Spleen (tissue), 7 donors: Measurements from ENCODE around the gene KIF5B.

ENCODE experiments used
- POLR2A ChIP-seq, 3 donors: fragments of 450-650 bp; IDR thresholded peaks; one replicate each; pipeline ENCODE4 v1.5.1; 2017; ENCODE audit warnings: antibody characterized with exemption in 3 of 3, mild to moderate bottlenecking in 1 of 3
- TF ChIP-seq, protein P1 (sequence below), 11 experiments: fragments of 200-600 bp in 7 of 11; fragments of 450-650 bp in 4 of 11; sonication (generic) in 4 of 11; IDR thresholded peaks in 8 of 11; conservative IDR thresholded peaks in 3 of 11; 1 replicate in 7 of 11; 2 replicates in 4 of 11; pipeline versions ENCODE4 v1.4.0 to v1.8.0; 2016 to 2021; ENCODE audit warnings: antibody characterized with exemption in 11 of 11, inconsistent platforms in 4 of 11, mild to moderate bottlenecking in 1 of 11
- donor health status: DM: no; HTN: no; CAD: no; lungs with moderate emphysema.
- donor health status: DM: no; HTN: no; CAD: no.
- donor health status: DM: no; HTN: no; CAD: no.

DNA sequence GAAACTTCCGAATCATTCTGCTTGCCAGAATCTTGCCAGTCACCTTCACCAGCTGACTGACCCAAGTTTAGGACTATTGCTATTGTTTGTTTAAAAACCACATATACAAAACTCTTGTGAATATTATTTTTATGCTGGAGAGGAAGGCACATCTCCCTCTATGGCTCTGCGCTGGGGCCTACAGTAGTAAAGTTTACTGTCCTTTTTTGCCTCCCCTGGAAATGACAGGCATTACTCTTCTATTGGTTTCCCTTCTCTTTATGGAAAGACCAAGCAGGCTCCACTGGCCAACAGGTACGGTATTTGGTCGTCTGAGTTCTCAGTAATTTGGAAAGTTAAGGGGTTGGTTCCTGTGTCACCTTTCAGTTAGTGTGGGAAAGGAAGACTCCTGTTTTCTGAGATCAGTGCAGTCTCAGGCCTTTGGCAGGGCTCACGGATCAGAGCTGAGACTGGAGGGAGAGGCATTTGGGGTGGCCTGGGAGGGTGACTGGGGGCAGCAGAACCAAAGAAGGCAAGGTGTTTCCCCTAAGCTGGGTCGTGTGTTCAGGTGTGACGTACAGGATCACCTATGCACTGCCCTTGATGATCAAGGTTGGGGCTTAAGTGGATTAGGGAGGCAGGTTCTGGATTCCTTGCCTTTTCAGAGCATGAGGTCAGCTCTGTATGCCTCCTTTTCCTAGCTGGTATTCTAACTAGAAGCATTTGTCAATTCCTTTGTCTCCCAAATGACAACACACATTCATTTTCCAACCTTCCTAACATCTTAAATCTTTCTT is 16.0 kb upstream of the KIF5B start:
- TF ChIP-seq, protein P1, sequence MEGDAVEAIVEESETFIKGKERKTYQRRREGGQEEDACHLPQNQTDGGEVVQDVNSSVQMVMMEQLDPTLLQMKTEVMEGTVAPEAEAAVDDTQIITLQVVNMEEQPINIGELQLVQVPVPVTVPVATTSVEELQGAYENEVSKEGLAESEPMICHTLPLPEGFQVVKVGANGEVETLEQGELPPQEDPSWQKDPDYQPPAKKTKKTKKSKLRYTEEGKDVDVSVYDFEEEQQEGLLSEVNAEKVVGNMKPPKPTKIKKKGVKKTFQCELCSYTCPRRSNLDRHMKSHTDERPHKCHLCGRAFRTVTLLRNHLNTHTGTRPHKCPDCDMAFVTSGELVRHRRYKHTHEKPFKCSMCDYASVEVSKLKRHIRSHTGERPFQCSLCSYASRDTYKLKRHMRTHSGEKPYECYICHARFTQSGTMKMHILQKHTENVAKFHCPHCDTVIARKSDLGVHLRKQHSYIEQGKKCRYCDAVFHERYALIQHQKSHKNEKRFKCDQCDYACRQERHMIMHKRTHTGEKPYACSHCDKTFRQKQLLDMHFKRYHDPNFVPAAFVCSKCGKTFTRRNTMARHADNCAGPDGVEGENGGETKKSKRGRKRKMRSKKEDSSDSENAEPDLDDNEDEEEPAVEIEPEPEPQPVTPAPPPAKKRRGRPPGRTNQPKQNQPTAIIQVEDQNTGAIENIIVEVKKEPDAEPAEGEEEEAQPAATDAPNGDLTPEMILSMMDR (IDR thresholded peaks at IDR 0.05 in 8 of 11, conservative IDR thresholded peaks at IDR 0.05 in 3 of 11): no peak
- no peak for TF ChIP-seq POLR2A (IDR thresholded peaks at IDR 0.05)
